HG02642 (cell line): Measurements from ENCODE around the gene CHRNA4.

Experiments used
- ATAC-seq: cut with Tn5 transposase; IDR thresholded peaks from one replicate; pipeline ENCODE4 v1.9.1; 2021; ENCODE audit warnings: mild to moderate bottlenecking; ENCODE audit not compliant: unreplicated experiment, poor library complexity

CHRNA4 gene

GRCh38 chr20:63325554-63326313 lies 35.4 kb downstream of the CHRNA4 start:
- ATAC-seq = no peak

- no peak for ATAC-seq
Measured at GRCh38 chr20:63325021-63325471, 36.1 kb downstream of the CHRNA4 start.

- ATAC-seq = no peak
Measured at GRCh38 chr20:63323357-63323981, 37.7 kb downstream of the CHRNA4 start.

GRCh38 chr20:63322933-63323273 lies 38.2 kb downstream of the CHRNA4 start:
- ATAC-seq = no peak

GRCh38 chr20:63322146-63322932 lies 38.8 kb downstream of the CHRNA4 start:
- ATAC-seq = no peak

GRCh38 chr20:63321148-63321831 lies 39.9 kb downstream of the CHRNA4 start:
- ATAC-seq = no peak

GRCh38 chr20:63320616-63321147 lies 40.5 kb downstream of the CHRNA4 start:
- ATAC-seq = no peak

- no peak for ATAC-seq
Measured at GRCh38 chr20:63320041-63320511, 41.1 kb downstream of the CHRNA4 start.

- no peak for ATAC-seq
Measured at GRCh38 chr20:63319164-63320040, 41.7 kb downstream of the CHRNA4 start.

- no peak for ATAC-seq
Measured at GRCh38 chr20:63318391-63319163, 42.6 kb downstream of the CHRNA4 start.

GRCh38 chr20:63317601-63318291 lies 43.4 kb downstream of the CHRNA4 start:
- ATAC-seq = no peak

- no peak for ATAC-seq
Measured at GRCh38 chr20:63317061-63317460, 44.1 kb downstream of the CHRNA4 start.

GRCh38 chr20:63316502-63316921 lies 44.6 kb downstream of the CHRNA4 start:
- no peak for ATAC-seq

GRCh38 chr20:63315731-63316491 lies 45.2 kb downstream of the CHRNA4 start:
- ATAC-seq = no peak

- ATAC-seq = no peak
Measured at GRCh38 chr20:63315240-63315689, 45.9 kb downstream of the CHRNA4 start.

- no peak for ATAC-seq
Measured at GRCh38 chr20:63314566-63315239, 46.4 kb downstream of the CHRNA4 start.
